ENCODE measurements around the gene FBXO34. TPM values are rescaled to one million over a fixed set of nuclear protein-coding genes. Genes with fewer than 3 reads are reported as not detected.

FBXO34 gene
- total RNA-seq, 4 donors from 2014 or later: 29.7 to 48.1 (median 37.3) TPM

GRCh38 chr14:55238019-55238680 lies 33.1 kb upstream of the FBXO34 start:
- TF ChIP-seq POLR2A (IDR thresholded peaks at IDR 0.05) (no peak), CTCF (IDR thresholded peaks at IDR 0.05) (no peak)
- 80 to 84% methylated on average over 12 of the region's 12 CpGs for WGBS, 2 donors
- no peak overlapping the region for H3K4me3 ChIP-seq (ENCODE audit: low read depth, poor library complexity, severe bottlenecking)
- intact Hi-C loops (cut with DNase I; ENCODE audit: low total_unique reads): no loop called here
- no peak for DNase-seq (ENCODE audit: low spot score in 2 of 2)

- WGBS, 2 donors: 80 to 86% methylated on average over 1 of the region's 1 CpG
- intact Hi-C loops (cut with DNase I; ENCODE audit: low total_unique reads): no loop called here
- TF ChIP-seq POLR2A (IDR thresholded peaks at IDR 0.05) (no peak), CTCF (IDR thresholded peaks at IDR 0.05) (no peak)
- H3K4me3 ChIP-seq (ENCODE audit: low read depth, poor library complexity, severe bottlenecking): no peak overlapping the region
- no peak for DNase-seq (ENCODE audit: low spot score in 2 of 2)
Measured at GRCh38 chr14:55239320-55239719, 31.9 kb upstream of the FBXO34 start.

- whole genome bisulfite sequencing, 2 donors: 36 to 45% methylated on average over 33 of the region's 33 CpGs
- TF ChIP-seq CTCF (IDR thresholded peaks at IDR 0.05): no peak
- no peak for TF ChIP-seq POLR2A (IDR thresholded peaks at IDR 0.05)
- intact Hi-C loops (cut with DNase I; ENCODE audit: low total_unique reads): no loop called here
- no peak for DNase-seq (ENCODE audit: low spot score in 2 of 2)
- no peak overlapping the region for H3K4me3 ChIP-seq (ENCODE audit: low read depth, poor library complexity, severe bottlenecking)
Measured at GRCh38 chr14:55240526-55241178, 30.6 kb upstream of the FBXO34 start.

DNA sequence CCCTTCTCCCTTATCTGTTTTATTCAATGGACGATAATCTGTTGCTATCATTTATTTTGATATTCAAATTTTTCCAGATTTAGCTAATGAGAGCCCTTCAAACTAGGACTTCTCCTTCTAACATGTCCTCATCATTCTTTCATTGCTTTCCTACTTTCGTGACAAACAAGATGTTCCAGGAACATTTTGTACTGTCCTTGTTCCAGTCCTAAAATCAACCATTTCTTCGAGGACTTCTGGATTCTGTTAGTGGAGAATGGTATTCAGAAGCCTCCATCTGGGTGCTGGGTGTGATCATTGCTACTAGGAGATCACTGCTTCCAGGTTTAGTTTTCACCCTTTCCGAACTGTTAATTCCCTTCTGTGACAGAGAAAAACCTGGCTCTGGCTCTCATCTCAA lies 29.5 kb upstream of the FBXO34 start:
- intact Hi-C loops (cut with DNase I; ENCODE audit: low total_unique reads): no loop called here
- WGBS, 2 donors: 61 to 69% methylated on average over 4 of the region's 4 CpGs
- no peak overlapping the region for H3K4me3 ChIP-seq (ENCODE audit: low read depth, poor library complexity, severe bottlenecking)
- DNase-seq (ENCODE audit: low spot score in 2 of 2): no peak
- TF ChIP-seq CTCF (IDR thresholded peaks at IDR 0.05) (no peak), POLR2A (IDR thresholded peaks at IDR 0.05) (no peak)

DNA sequence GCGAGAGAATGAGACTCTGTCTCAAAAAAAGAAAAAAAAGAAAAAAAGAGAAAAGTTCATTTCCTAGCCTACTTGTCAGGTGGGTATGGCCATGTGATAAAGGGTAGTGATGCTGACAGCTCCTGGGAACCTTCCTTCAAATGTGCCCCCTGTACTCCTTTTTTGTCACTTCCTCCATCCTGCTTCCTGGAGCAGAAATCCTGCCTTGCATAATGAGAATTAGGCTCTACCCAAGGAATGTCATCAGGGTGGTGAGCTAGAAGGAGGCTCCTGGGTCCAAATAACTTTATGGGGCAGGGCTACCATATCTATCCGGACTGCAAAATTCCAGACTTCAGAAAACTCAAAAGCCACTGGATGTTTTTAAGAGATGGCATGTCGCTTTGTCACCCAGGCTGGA lies 27.8 kb upstream of the FBXO34 start:
- intact Hi-C loops (cut with DNase I; ENCODE audit: low total_unique reads): no loop called here
- H3K4me3 ChIP-seq (ENCODE audit: low read depth, poor library complexity, severe bottlenecking): no peak overlapping the region
- no peak for DNase-seq (ENCODE audit: low spot score in 2 of 2)
- TF ChIP-seq CTCF (IDR thresholded peaks at IDR 0.05) (no peak), POLR2A (IDR thresholded peaks at IDR 0.05) (no peak)
- 73 to 92% methylated on average over 3 of the region's 3 CpGs for WGBS, 2 donors
